C1 segment of cervical spinal cord (tissue), 14 donors: ENCODE measurements around the gene ABO.
"Not testable (repeated sequence)": the region's sequence is repeated elsewhere in the genome, so short reads cannot be mapped to it uniquely, and the experiment has no call there.

Experiments
- DNase-seq, 14 donors: peaks; one replicate each; lab custom pipeline; 2025; lab: John Stamatoyannopoulos, UW

ABO gene

DNA sequence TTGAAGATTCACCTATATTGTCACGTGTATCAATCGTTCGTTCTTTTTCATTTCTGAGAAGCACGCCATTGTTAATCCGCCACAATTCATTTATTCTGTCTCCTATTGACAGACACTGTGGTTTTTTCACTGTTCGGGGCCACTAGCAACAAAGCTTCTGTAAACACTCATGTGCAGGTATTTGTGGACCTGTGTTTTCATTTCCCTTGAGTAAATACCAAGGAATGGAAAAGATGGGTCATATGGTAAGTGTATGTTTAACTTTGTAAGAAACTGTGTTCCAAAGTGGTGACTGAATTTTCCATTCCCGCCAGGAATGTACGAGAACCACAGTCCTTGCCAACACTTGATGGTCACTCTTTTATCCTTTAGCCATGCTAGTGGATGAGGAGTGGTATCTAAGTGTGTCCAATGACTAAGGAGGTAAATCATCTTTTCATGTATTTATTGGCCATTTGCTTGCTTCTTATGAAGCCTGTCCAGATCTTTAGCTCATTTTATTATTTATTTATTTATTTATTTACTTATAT, 10.7 kb downstream of the ABO start:
- DNase-seq, result no peak

DNA sequence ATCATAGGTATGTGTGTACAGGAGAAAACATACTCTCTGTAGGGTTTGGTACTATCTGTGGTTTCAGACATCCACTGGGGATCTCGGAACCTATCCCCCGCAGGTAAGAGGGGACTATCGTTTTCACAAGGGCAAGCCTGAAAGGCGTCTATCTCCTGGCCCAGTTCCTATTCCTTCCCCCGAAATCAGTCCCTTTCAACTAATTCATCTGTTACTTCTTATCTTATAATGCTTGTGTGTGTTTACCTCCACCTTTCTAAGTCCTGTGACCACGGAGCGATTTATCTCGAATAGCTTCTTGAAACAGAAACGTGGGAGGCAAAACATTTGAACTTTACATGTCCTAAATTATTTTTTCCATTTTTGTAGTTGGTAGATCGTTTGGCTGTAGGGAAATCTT, 11.4 kb downstream of the ABO start:
- DNase-seq, result no peak

DNA sequence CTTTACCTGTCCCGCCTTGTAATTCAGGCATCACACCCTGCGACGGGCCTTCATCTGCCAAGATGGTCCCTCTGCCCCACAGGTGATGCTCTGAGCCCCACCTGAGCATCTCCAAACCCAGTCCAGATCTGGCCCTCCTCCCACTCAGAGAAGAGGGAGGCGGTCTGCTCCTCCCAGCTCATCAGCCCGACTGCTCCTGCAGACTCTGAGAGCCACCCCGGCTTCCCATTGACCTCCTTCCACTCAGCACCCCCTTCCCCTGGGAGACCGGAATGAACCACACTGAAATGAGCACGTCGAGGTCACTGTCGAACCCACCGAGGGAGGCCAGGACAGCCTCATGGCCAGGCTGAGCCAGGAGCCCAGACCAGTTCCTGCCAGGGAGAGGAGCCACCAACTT, 12.8 kb downstream of the ABO start:
- no peak for DNase-seq

DNA sequence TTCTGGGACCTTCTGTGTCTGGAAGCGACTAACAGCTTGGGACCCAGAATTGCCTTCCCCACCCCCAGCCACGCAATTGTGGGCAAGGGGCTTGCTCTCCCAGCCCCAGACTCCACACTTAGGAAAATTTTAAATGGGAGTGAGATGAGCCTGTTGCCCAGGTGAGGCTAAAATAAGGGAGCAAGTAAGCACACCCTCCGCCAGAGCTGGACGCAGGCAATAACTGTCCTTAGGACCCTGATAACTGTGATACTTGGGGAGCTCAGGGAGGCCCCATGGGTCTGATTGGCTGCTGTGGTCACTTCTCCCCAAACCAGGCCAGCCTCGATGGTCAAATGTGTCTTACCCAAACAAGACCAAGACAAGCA, 13.3 kb downstream of the ABO start:
- DNase-seq, result no peak

DNA sequence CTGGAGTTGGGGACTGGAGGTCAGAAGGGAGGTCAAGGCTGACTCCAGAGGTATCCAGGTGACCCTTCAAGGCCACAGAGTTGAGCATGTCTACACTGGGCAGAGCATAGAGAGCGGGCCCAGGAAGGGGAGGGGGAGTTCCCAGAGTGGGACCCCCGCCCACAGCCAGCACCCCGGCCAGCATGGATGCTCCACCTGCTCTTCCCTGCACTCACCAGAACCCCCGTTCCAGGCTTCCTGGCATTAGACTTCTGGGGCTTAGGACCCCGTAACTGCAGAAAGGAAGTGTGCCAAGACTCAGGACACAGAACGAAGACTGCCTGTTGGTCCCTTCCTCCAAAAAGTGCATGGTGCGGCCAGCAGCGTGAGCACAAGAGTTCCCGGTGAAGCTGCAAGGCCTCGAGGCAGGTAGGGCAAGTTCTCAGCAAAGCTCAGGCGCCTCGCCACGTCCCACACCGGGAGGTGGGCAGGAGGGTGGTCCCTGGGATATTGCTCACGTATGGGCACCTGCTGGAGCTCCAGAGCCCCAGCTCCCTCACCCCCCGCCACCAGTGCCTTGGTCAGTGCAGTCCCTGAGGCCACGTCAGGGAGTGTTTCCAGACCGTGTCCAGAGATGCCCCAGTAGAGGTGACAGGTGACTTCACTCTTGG, 13.8 kb downstream of the ABO start:
- no peak for DNase-seq

DNA sequence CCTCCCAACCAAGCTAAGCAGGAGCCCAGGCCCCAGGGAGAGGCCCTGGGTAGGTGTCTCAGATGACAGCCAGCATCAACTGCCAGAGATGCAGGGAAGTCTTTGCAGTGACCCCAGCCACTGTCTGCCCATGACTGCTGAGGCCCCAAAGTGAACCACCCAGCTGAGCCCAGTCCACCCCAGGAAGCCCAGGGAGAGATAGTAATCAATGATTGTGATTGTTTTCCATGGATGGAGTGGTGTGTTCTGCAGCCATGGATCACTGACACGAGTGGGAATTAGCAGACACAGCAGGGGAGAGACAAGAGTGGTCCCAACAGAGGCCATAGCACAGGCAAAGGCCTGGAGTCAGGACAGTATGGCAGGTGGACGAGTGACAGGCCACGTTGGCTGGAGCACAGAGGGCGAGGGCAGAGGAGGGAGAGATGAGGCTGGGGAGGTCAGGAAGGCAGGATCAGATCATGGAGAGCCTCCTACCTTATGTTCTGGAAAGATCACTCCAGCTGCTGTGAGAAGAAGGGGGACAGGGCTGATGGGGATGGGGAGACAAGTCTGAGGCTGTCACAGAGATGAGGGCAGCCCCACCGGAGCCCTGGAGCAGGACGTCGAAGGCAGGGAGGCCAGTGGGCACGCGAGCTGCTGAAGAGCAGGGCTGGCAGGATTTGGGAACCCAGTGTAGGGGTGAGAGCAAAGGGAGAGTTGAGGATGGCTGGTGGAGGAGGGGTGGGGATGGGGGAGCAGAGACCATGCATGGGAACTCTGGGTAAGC, 14.5 kb downstream of the ABO start:
- no peak for DNase-seq

DNA sequence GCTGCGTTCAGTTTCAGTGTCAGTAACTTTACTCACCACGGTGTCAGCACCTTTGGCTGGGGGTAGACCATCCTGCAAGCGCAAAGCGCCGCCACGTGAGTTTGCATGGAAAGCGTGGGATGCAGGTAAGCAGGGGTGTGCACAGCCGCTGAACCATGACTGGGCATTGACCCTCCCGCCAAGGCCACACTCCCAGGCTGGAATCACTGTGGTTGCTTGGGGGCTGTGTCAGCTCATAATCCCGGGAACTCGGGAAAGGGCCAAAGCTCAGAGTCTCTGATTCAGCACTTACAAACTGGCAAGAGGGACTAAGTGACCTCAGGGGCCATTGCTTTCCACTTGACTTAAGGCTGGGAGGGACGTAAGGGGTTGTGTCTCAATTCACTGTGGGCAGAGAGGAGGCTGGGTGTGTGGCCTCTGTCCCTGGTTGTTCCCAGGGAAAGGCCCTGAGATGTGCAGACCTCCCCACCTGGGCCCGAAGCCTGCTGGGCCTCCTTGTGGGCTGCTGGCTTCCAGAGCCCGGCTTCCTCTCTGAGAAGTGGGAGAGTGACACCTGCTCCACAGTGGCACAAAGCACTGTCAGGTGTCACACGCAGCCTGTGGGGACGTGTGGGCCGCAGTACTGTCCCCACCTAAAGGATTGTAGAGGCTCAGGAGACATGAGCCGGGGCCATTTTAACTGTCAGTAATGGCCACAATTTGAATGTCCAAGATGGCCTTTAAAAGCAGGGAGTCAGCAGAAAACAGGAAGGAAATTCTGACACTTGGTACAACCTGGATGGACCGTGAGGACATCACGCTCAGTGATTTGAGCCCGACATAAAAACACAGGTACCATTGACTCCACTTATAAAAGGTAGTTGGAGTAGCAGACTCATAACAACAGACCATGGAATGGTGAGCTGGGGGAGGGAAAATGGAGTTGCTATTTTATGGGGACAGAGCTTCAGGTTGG, 16.7 kb downstream of the ABO start:
- DNase-seq, result no peak

DNA sequence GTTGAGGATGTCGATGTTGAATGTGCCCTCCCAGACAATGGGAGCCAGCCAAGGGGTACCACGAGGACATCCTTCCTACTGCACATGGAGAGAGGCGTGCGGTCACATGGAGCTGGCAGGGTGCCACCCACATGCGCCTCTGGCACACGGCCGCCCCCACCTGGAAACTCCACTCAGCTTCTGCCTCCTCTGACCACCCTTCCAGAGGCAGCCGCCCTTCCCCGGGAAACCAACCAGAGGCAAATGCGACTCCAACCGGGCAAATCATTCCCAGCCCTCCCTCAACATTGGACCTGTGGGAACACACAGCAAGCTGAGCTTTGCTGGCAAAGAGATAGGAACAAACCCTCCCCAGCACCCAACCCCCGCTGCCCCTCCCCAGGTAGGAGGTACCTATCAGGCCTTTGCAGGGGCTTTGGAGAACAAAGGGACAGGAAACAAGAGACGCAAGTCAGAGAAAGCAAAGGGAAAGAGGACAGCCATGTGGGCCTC, 17.5 kb downstream of the ABO start:
- DNase-seq, result no peak

DNA sequence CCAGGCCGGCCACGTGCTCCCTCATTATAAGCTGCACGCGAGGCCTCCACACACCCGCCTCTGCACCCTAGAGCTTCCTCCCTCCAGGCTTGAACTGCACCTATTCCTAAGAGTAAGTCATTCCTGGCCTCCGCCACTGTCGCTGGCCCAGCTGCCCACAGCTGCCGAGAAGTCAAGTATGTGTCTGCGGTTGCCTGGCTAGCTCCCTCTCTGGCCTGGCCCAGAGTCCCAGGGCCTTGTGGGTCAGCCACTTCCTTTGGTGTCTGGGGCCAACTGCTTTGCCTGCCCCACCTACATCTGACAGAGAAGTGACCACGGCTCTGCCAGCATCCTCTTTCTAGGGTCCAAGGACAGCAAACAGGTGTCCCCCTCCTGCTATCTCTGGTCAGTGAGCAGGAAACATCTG, 18.3 kb downstream of the ABO start:
- no peak for DNase-seq

DNA sequence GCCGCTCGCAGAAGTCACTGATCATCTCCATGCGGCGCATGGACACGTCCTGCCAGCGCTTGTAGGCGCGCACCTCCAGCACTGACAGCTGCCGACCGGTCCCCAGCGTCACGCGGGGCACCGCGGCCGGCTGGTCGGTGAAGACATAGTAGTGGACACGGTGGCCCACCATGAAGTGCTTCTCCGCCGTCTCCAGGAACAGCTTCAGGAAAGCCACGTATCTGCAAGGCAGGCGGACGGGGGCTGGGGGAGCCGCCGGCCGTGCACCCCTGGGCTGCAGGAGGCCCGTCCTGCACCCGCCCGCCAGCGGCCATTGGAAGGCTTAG, 18.9 kb downstream of the ABO start:
- DNase-seq, result no peak

DNA sequence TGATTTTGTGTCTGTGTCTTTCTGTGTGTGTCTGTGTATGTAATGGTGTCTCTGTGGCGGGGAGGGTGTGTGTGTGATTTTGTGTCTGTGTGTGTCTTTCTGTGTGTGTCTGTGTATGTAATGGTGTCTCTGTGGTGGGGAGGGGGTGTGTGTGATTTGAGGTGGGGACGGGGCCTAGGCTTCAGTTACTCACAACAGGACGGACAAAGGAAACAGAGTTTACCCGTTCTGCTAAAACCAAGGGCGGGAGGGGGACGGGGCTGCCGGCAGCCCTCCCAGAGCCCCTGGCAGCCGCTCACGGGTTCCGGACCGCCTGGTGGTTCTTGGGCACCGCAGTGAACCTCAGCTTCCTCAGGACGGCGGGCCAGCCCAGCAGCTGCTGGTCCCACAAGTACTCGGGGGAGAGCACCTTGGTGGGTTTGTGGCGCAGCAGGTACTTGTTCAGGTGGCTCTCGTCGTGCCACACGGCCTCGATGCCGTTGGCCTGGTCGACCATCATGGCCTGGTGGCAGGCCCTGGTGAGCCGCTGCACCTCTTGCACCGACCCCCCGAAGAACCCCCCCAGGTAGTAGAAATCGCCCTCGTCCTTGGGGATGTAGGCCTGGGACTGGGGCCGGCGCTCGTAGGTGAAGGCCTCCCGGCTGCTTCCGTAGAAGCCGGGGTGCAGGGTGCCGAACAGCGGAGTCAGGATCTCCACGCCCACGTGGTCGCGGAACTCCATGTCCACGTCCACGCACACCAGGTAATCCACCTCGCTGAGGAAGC, 19.4 kb downstream of the ABO start:
- no peak for DNase-seq

DNA sequence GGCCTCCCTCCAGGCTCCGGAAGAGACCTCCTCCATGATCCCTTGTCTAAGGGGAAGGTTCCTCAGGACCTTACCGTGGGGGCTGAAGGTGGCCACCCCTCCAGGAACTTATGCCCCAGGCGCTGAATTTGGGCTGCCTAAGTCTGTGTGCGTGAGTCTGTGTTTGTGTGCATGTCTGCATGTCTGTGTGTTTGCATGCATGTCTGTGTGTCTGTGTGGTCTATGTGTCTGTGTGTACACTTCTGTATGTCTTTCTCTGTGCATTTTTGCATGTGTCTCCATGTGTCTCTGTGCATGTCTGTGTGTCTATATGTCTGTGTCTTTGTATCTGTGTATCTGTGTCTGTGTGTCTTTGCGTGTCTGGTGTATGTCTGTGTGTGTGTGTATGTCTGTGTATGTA, 20.5 kb downstream of the ABO start:
- DNase-seq, result no peak

DNA sequence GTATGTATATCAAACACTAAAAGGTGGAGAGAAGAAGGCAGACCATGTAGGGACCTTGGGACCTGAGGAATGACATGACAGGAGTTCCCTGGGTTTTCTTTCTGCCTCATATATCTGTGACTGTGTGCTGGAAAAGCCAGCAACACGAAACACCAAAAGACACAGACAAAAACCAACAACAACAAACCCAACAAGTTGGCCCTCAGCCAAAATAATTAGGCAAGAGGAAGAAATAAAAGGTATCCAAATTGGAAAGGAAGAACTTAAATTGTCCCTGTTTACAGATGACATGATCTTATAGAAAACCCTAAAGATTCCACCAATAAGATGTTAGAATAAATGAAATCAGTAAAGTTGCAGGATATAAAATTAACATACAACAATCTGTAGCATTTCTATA, 21.7 kb downstream of the ABO start:
- DNase-seq, result no peak

DNA sequence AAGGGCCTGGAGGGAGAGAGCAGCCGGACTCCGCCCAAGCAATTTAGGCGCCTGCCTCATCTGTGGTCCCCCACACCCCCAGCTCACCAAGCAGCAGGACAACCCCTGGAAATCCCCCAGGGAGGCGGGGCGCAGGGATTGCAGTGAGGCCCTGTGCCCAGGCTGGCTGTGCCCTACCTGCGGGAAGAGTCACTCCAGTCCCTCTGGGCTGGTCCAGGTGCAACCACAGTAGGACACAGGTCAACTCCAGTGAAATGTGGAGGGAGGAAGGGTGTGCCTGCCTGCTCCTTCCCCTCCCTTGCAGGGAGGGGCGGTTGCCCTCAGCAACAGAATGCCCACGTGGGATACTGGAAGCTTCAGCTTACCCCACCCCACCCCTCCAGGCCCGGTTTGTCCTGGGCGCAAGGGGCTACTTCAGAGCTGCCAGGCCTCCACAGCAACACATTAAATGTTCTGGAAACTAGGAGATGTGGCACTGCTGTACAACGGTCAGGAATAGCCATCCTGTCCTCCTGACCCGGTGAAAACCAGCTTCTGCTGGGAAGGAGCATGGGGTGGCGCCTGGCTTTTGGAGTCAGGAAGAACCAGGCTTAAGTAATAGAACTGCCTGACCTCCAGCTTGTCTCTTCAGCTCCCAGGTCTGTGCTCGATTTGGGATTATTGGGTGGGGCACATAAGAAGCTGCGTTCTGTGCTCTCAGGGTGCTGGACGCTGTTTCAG, 22.5 kb downstream of the ABO start:
- DNase-seq, result no peak

DNA sequence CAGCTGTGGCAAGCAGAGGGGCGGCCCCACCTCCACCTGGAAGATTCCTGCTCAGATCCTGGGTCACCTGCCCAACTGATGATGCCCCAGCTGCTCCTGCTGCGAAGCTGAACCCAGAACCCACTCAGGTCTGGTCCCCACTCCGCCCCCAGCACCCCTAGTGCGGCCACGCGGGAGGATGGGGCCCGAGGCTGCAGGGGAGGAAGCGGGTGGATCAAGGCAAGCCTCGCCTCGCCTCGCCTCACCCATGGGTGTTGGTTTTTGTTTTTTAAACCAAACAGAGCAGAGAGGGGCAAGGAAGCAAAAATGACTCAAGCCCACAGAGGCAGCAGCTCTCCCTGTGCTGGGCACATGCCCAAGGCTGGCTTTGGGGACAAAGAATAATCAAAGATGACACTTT, 23.2 kb downstream of the ABO start:
- DNase-seq, result no peak

DNA sequence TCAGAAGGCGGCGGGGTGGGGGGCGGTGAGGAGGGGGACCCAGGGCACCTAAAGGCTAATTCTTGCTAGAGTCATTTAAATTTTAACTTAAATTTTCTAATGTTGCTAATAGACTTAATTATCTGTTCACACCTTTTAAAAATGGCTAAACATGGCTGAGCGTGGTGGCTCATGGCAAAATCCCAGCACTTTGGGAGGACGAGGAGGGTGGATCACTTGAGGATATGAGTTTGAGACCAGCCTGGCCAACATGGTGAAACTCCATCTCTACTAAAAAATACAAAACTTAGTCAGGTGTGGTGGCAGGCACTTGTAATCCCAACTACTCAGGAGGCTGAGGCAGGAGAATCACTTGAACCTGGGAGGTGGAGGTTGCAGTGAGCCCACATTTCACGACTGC, 23.8 kb downstream of the ABO start:
- not testable (repeated sequence) for DNase-seq

DNA sequence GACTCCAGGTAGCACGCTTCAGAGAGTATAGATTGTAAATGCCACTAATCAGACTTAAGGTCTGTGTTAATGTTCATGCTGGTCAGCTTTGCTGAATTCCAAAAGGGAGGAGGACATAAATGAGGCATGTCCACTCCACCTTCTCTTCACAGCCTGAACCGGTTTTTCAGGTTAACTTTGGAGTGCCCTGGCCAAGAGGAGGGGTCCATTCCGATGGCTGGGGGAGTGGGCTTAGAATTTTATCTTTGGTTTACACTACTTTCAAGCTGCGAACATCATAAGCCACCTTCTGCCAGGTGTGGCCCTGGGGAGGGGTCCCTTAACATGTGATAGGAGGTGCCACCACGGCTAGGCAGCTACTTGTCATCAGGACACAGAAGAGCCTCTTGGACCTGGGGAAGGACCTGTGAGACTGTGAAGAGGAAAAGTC, 24.2 kb downstream of the ABO start:
- DNase-seq, result no peak

DNA sequence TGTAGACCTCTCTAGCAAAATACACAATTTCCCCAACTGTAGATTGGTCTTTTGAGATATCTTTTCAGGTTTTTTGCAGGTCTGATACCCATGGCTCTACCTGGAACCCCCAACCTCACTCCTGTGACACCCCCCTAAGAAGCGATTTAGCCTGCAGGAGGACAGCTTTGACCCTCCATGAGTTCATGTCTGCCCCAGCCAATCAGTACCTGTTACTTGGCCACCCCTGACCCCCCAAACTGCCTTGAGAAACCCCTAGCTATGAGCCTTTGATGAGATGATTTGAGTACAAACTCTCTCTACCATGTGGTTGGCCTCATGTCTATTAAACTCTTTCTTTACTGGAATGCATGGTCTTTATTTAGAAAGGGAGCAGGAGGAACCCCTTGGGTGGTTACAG, 25.7 kb downstream of the ABO start:
- DNase-seq, result no peak

DNA sequence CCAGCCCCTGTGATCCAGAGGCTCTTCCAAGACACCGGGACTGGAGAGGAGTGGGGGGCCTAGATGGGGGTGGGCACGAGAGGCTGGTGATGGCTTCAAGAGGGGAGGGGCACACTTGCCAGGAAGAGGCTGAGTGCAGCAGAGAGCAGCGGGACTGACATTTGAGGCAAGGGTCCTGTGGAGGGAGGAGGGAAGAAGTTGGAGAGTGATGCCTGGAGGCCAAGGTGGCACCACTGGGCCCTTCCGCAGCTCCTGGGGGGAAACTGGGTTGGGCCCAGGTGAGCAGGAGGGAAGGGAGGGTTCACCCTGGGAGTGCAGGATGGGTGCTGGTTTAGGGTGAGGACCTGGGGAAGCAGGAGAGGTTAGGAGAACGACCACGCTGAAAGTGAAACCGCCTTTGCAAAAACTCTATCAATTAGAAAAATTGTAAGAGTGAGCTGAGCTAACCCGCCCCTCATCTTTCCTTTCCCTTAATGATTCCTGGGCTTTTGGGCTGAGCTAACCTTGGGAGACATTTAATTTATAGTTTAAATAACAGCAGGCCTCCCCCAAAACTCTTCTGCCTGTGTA, 26.2 kb downstream of the ABO start:
- DNase-seq, result no peak

DNA sequence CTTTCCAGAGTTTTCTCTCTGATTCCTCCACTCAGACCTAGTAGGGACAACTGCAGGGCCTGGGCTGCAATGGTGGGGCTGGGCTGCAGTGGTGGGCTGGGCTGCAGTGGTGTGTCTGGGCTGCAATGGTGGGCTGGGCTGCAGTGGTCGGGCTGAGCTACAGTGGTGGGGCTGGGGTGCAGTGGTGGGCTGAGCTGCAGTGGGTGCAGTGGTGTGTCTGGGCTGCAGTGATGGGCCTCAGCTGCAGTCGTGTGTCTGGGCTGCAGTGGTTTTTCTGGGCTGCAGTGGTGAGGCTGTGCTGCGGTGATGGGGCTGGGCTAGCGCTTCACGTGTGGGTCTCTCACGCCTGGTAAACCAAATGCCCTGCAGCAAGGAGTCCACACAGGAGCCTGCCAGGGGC, 27.4 kb downstream of the ABO start:
- DNase-seq, result no peak
